Measurements from ENCODE around the gene PRR3. TPM values are rescaled to one million over a fixed set of nuclear protein-coding genes. Genes with fewer than 3 reads are reported as not detected.

PRR3 gene
- total and polyA plus RNA-seq, 2 of the 13 experiments (the other 11 are each of a cell fraction or from before 2014, with no cell fraction given): 14.6 to 21.2 TPM

DNA sequence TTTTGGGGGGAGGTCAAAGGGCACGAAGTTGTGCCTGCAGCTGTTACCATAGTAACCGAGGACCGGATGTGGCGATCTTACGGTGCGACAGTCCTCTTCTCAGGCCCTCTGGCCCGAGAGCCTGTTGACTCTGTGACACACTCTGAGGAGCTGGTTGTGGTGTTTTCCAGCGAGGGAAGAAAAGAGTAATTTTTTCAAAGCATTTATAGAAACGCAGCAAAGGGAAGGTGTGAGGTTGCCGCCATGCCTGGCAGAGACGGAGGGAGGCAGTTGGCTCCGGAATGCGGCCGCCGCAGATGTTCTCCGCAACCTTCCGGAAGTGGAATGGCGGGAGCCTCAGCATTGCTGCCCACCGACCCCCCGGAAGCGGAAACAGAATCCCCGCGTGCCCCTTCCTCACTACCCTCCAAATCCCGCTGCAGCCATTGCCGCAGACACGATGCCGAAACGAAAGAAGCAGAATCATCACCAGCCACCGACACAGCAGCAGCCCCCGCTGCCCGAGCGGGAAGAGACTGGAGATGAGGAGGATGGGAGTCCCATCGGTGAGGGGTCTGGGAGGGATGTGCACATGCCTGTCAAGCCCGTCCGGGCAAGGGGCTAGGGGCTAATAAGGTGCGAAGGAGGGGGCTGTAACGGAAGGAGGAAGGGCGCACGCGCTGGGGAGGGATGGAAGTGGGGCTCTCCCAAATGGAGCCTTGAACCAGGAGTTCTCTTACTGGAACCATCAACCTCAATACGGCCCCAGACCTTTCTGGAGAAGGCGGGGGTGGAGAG lies at the start of gene PRR3 (continued):
- TF ChIP-seq, protein P1, sequence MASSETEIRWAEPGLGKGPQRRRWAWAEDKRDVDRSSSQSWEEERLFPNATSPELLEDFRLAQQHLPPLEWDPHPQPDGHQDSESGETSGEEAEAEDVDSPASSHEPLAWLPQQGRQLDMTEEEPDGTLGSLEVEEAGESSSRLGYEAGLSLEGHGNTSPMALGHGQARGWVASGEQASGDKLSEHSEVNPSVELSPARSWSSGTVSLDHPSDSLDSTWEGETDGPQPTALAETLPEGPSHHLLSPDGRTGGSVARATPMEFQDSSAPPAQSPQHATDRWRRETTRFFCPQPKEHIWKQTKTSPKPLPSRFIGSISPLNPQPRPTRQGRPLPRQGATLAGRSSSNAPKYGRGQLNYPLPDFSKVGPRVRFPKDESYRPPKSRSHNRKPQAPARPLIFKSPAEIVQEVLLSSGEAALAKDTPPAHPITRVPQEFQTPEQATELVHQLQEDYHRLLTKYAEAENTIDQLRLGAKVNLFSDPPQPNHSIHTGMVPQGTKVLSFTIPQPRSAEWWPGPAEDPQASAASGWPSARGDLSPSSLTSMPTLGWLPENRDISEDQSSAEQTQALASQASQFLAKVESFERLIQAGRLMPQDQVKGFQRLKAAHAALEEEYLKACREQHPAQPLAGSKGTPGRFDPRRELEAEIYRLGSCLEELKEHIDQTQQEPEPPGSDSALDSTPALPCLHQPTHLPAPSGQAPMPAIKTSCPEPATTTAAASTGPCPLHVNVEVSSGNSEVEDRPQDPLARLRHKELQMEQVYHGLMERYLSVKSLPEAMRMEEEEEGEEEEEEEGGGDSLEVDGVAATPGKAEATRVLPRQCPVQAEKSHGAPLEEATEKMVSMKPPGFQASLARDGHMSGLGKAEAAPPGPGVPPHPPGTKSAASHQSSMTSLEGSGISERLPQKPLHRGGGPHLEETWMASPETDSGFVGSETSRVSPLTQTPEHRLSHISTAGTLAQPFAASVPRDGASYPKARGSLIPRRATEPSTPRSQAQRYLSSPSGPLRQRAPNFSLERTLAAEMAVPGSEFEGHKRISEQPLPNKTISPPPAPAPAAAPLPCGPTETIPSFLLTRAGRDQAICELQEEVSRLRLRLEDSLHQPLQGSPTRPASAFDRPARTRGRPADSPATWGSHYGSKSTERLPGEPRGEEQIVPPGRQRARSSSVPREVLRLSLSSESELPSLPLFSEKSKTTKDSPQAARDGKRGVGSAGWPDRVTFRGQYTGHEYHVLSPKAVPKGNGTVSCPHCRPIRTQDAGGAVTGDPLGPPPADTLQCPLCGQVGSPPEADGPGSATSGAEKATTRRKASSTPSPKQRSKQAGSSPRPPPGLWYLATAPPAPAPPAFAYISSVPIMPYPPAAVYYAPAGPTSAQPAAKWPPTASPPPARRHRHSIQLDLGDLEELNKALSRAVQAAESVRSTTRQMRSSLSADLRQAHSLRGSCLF (CRISPR knock-in tag; IDR thresholded peaks at IDR 0.05; ENCODE audit: borderline replicate concordance): 0 out of 2 replicates have a peak, but pooled peaks have one; percentile 79
- TF ChIP-seq TCF7L2 (IDR thresholded peaks at IDR 0.05; ENCODE audit: low read depth, low read length) (no peak), NFIB (CRISPR knock-in tag; IDR thresholded peaks at IDR 0.05; ENCODE audit: borderline replicate concordance) (no peak; the same call in 1 of the 2 replicates), ZSCAN22 (CRISPR knock-in tag; IDR thresholded peaks at IDR 0.05) (peak; percentile 87), NFKB2 (CRISPR knock-in tag; IDR thresholded peaks at IDR 0.05; ENCODE audit: borderline replicate concordance) (peak; percentile 93), ZNF614 (CRISPR knock-in tag; IDR thresholded peaks at IDR 0.05; ENCODE audit: borderline replicate concordance) (peak; percentile 67; the same call in 1 of the 2 replicates), ZSCAN31 (CRISPR knock-in tag; IDR thresholded peaks at IDR 0.05; ENCODE audit: low read depth) (peak; percentile 99), ZNF496 (CRISPR knock-in tag; IDR thresholded peaks at IDR 0.05; ENCODE audit: insufficient replicate concordance) (no peak), ZNF17 (CRISPR knock-in tag; IDR thresholded peaks at IDR 0.05) (no peak; the same call in 1 of the 2 replicates), GATAD2A (CRISPR knock-in tag; IDR thresholded peaks at IDR 0.05) (no peak; the same call in none of the 2 replicates), ZIK1 (CRISPR knock-in tag; IDR thresholded peaks at IDR 0.05; ENCODE audit: borderline replicate concordance, low read depth) (no peak), ZNF282 (IDR thresholded peaks at IDR 0.05; ENCODE audit: partially characterized antibody) (no peak), ZNF724P (CRISPR knock-in tag; IDR thresholded peaks at IDR 0.05; ENCODE audit: borderline replicate concordance) (peak; percentile 86; the same call in 1 of the 2 replicates), SRSF1 (optimal IDR thresholded peaks at IDR 0.05; ENCODE audit: low read depth, low read length) (peak; percentile 94), MEIS1 (CRISPR knock-in tag; IDR thresholded peaks at IDR 0.05; ENCODE audit: borderline replicate concordance) (peak; percentile 81; the same call in 1 of the 2 replicates), FOXC1 (CRISPR knock-in tag; IDR thresholded peaks at IDR 0.05; ENCODE audit: borderline replicate concordance) (peak; percentile 92), CEBPB (IDR thresholded peaks at IDR 0.05; ENCODE audit: borderline replicate concordance, low read depth, low read length) (no peak), MYC (CRISPR knock-in tag; IDR thresholded peaks at IDR 0.05; ENCODE audit: borderline replicate concordance) (peak; percentile 99)
- TF ChIP-seq, protein P2, sequence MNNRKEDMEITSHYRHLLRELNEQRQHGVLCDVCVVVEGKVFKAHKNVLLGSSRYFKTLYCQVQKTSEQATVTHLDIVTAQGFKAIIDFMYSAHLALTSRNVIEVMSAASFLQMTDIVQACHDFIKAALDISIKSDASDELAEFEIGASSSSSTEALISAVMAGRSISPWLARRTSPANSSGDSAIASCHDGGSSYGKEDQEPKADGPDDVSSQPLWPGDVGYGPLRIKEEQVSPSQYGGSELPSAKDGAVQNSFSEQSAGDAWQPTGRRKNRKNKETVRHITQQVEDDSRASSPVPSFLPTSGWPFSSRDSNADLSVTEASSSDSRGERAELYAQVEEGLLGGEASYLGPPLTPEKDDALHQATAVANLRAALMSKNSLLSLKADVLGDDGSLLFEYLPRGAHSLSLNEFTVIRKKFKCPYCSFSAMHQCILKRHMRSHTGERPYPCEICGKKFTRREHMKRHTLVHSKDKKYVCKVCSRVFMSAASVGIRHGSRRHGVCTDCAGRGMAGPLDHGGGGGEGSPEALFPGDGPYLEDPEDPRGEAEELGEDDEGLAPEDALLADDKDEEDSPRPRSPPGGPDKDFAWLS (CRISPR knock-in tag; IDR thresholded peaks at IDR 0.05; ENCODE audit: borderline replicate concordance): peak; percentile 96; the same call in 1 of the 2 replicates
- TF ChIP-seq, protein P3, sequence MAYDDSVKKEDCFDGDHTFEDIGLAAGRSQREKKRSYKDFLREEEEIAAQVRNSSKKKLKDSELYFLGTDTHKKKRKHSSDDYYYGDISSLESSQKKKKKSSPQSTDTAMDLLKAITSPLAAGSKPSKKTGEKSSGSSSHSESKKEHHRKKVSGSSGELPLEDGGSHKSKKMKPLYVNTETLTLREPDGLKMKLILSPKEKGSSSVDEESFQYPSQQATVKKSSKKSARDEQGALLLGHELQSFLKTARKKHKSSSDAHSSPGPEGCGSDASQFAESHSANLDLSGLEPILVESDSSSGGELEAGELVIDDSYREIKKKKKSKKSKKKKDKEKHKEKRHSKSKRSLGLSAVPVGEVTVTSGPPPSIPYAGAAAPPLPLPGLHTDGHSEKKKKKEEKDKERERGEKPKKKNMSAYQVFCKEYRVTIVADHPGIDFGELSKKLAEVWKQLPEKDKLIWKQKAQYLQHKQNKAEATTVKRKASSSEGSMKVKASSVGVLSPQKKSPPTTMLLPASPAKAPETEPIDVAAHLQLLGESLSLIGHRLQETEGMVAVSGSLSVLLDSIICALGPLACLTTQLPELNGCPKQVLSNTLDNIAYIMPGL (CRISPR knock-in tag; IDR thresholded peaks at IDR 0.05; ENCODE audit: borderline replicate concordance in 1 of 2, low read depth in 1 of 2): peak; percentile 15 to 90; a peak in 3 of 4 replicates
